Thyroid gland (tissue), 4 donors: ENCODE results near the gene CHIC1. TPM values are rescaled to one million over a fixed set of nuclear protein-coding genes. Genes with fewer than 3 reads are reported as not detected.
"Not testable (repeated sequence)": the region's sequence is repeated elsewhere in the genome, so short reads cannot be mapped to it uniquely, and the experiment has no call there.

Experiments used
- DNase-seq, 2 donors: peaks; one replicate each; pipeline ENCODE4 v3.0.0-alpha.2; 2019
- H3K27ac ChIP-seq, 3 donors: fragments of 200-600 bp; sonication (generic); 1 replicate in 2 of 3; 2 replicates in 1 of 3; pipeline ENCODE4 v1.5.1; 2016 to 2019; ENCODE audit warnings: mild to moderate bottlenecking in 1 of 3, moderate library complexity in 1 of 3
- H3K27me3 ChIP-seq: fragments of 200-600 bp; sonication (generic); one replicate; pipeline ENCODE4 v1.5.1; 2019
- H3K36me3 ChIP-seq, 2 donors: fragments of 200-600 bp; sonication (generic); one replicate each; pipeline ENCODE4 v1.5.1; 2016 to 2019
- H3K4me1 ChIP-seq, 2 donors: fragments of 200-600 bp; sonication (generic); one replicate each; pipeline ENCODE4 v1.5.1; 2017 to 2019
- H3K4me3 ChIP-seq, 3 donors: fragments of 200-600 bp; sonication (generic); replicated peaks in 1 of 3; 1 replicate in 2 of 3; 2 replicates in 1 of 3; pipeline ENCODE4 v1.5.1; 2016; ENCODE audit warnings: mild to moderate bottlenecking in 1 of 3
- H3K9me3 ChIP-seq: fragments of 200-600 bp; sonication (generic); one replicate; pipeline ENCODE4 v1.5.1; 2017
- CTCF ChIP-seq, 6 experiments: fragments of 200-600 bp in 3 of 6; fragments of 450-650 bp in 3 of 6; sonication (generic) in 3 of 6; IDR thresholded peaks; one replicate each; pipeline ENCODE4 v1.5.1; 2016 to 2019; ENCODE audit warnings: antibody characterized with exemption in 6 of 6, mild to moderate bottlenecking in 2 of 6, inconsistent platforms in 1 of 6, moderate library complexity in 1 of 6
- POLR2A ChIP-seq, 2 donors: fragments of 450-650 bp; IDR thresholded peaks; one replicate each; pipeline ENCODE4 v1.6.1; 2017; ENCODE audit warnings: antibody characterized with exemption in 2 of 2, mild to moderate bottlenecking in 2 of 2, moderate library complexity in 1 of 2
- WGBS, 2 donors: methylation state at CpG; one replicate each; pipeline ENCODE4 v1.1.5; 2017; 5-methylcytosine and 5-hydroxymethylcytosine counted together
- intact Hi-C: fragments of 100-400 bp; cut with DNase I; formaldehyde crosslinking; loops from one replicate; pipeline ENCODE4 v1.15.1; 2023
- total RNA-seq, 4 donors: library from RNA; depleted of rRNA; stranded (reverse); fragments of >200 nt; gene quantifications; one replicate each; pipeline ENCODE4 v1.2.3, GENCODE V29; 2016

The CHIC1 gene
- total RNA-seq, 4 donors from 2014 or later: 17.3 to 25.9 (median 21.6) TPM

- no peak for TF ChIP-seq CTCF (IDR thresholded peaks at IDR 0.05)
- Histone ChIP-seq H3K36me3 (no peaks in the 10 kb centered on the region), H3K4me3 (no peak overlapping the region), H3K9me3 (no peaks in the 10 kb centered on the region), H3K27me3 (peaks cover 4% of the 10 kb centered on the region), H3K4me1 (peaks cover 0 to 6% of the 10 kb centered on the region in 2 donors), H3K27ac (no peak overlapping the region)
- intact Hi-C loops: no loop called here
- WGBS, 2 donors: 72 to 76% methylated on average over 3 of the region's 3 CpGs
- no peak for DNase-seq
These were observed 1.2 kb upstream of the CHIC1 start for GRCh38 chrX:73561801-73562200.

GRCh38 chrX:73562458-73562857, 539 bp upstream of the CHIC1 start:
- Histone ChIP-seq H3K27ac (peak overlapping the region; percentile 77 to 92 (median 87)), H3K9me3 (no peaks in the 10 kb centered on the region), H3K4me3 (peak overlapping the region in 2 of 3 donors; percentile 32 to 43), H3K36me3 (no peaks in the 10 kb centered on the region), H3K4me1 (peaks cover 0 to 6% of the 10 kb centered on the region in 2 donors), H3K27me3 (peaks cover 4% of the 10 kb centered on the region)
- no peak for DNase-seq
- intact Hi-C loops: no loop called here
- WGBS, 2 donors: 2 to 3% methylated on average over 3 of the region's 3 CpGs
- TF ChIP-seq CTCF (IDR thresholded peaks at IDR 0.05) (no peak), POLR2A (IDR thresholded peaks at IDR 0.05) (no peak)

- DNase-seq: peak in 1 of 2 donors; percentile 0
- H3K4me3 ChIP-seq: peak overlapping the region in 2 of 3 donors; percentile 43 to 68
- WGBS, 2 donors: 5 to 10% methylated on average over 3 of the region's 3 CpGs
- H3K36me3 ChIP-seq: no peaks in the 10 kb centered on the region
- peaks cover 4% of the 10 kb centered on the region for H3K27me3 ChIP-seq
- peaks cover 0 to 6% of the 10 kb centered on the region in 2 donors for H3K4me1 ChIP-seq
- intact Hi-C loops: no loop called here
- no peaks in the 10 kb centered on the region for H3K9me3 ChIP-seq
- TF ChIP-seq CTCF (IDR thresholded peaks at IDR 0.05) (no peak), POLR2A (IDR thresholded peaks at IDR 0.05) (no peak)
- peak overlapping the region; percentile 77 to 92 (median 87) for H3K27ac ChIP-seq
These were observed 706 bp downstream of the CHIC1 start for GRCh38 chrX:73563738-73564068.

- intact Hi-C loops: no loop called here
- Histone ChIP-seq H3K4me3 (no peak overlapping the region), H3K27ac (no peak overlapping the region), H3K9me3 (no peaks in the 10 kb centered on the region), H3K36me3 (no peaks in the 10 kb centered on the region), H3K27me3 (no peaks in the 10 kb centered on the region), H3K4me1 (no peaks in the 10 kb centered on the region)
- no peak for TF ChIP-seq POLR2A (IDR thresholded peaks at IDR 0.05)
- DNase-seq: peak; percentile 1
- whole genome bisulfite sequencing, 2 donors: 40 to 57% methylated on average over 2 of the region's 2 CpGs
These were observed 14.4 kb downstream of the CHIC1 start for GRCh38 chrX:73577361-73577760.

GRCh38 chrX:73581002-73581628, 18.1 kb downstream of the CHIC1 start:
- DNase-seq: no peak
- intact Hi-C loops: no loop called here
- Histone ChIP-seq H3K4me1 (no peaks in the 10 kb centered on the region), H3K27me3 (no peaks in the 10 kb centered on the region), H3K36me3 (no peaks in the 10 kb centered on the region), H3K9me3 (no peaks in the 10 kb centered on the region), H3K4me3 (no peak overlapping the region), H3K27ac (no peak overlapping the region)
- TF ChIP-seq POLR2A (IDR thresholded peaks at IDR 0.05): no peak
- no peak for TF ChIP-seq CTCF (IDR thresholded peaks at IDR 0.05)
- WGBS, 2 donors: 64 to 73% methylated on average over 3 of the region's 3 CpGs

- H3K27me3 ChIP-seq, DNase-seq, H3K36me3 ChIP-seq, H3K4me3 ChIP-seq, H3K4me1 ChIP-seq, H3K9me3 ChIP-seq, H3K27ac ChIP-seq, intact Hi-C loops: not testable (repeated sequence)
- 93 to 100% methylated on average over 1 of the region's 1 CpG for WGBS, 2 donors
These were observed 34.8 kb downstream of the CHIC1 start for GRCh38 chrX:73597758-73598157.
